TTC549 (cell line): ENCODE measurements around the gene FNDC11.
"Not testable (repeated sequence)": the region's sequence is repeated elsewhere in the genome, so short reads cannot be mapped to it uniquely, and the experiment has no call there.

Source experiments
- FAIRE-seq: peaks from 2 replicates; lab custom pipeline; 2012; peaks lifted over from hg19 to GRCh38; lab: Jason Lieb, UNC

Gene FNDC11

GRCh38 chr20:63601679-63602078, 47.7 kb downstream of the FNDC11 start:
- not testable (repeated sequence) for FAIRE-seq

GRCh38 chr20:63602321-63602720, 48.4 kb downstream of the FNDC11 start:
- FAIRE-seq, result no peak
